DOHH2 (cell line): ENCODE measurements around the gene BIN1.

Experiments used
- H3F3A ChIP-seq: fragments of 200-600 bp; sonication (generic), shearing (Covaris generic); 2 replicates; pipeline ENCODE4 v1.6.0; 2016; ENCODE audit warnings: antibody characterized with exemption, mild to moderate bottlenecking; ENCODE audit not compliant: control insufficient read depth, insufficient read depth
- H3K27ac ChIP-seq: fragments of 200-600 bp; sonication (generic); 2 replicates; pipeline ENCODE4 v1.5.1; 2014; ENCODE audit warnings: low read depth, mild to moderate bottlenecking, low read length, moderate library complexity
- H3K27me3 ChIP-seq: fragments of 200-600 bp; sonication (generic); 2 replicates; pipeline ENCODE4 v1.6.1; 2014; ENCODE audit warnings: mild to moderate bottlenecking, low read length, mixed read lengths; ENCODE audit not compliant: control insufficient read depth
- H3K36me3 ChIP-seq: fragments of 200-600 bp; sonication (generic); 2 replicates; pipeline ENCODE4 v1.6.1; 2014; ENCODE audit warnings: mild to moderate bottlenecking, low read length, moderate library complexity, mixed read lengths; ENCODE audit not compliant: control insufficient read depth
- H3K4me1 ChIP-seq: fragments of 200-600 bp; sonication (generic); 2 replicates; pipeline ENCODE4 v1.6.1; 2014; ENCODE audit warnings: mild to moderate bottlenecking, low read length, mixed read lengths; ENCODE audit not compliant: control insufficient read depth
- H3K4me2 ChIP-seq: fragments of 200-600 bp; sonication (generic); 2 replicates; pipeline ENCODE4 v1.6.0; 2014; ENCODE audit warnings: mild to moderate bottlenecking, low read length, moderate library complexity
- H3K4me3 ChIP-seq: fragments of 200-600 bp; sonication (generic); 2 replicates; pipeline ENCODE4 v1.5.1; 2014; ENCODE audit warnings: mild to moderate bottlenecking, low read length, mixed read lengths
- H3K79me2 ChIP-seq: fragments of 200-600 bp; sonication (generic); 2 replicates; pipeline ENCODE4 v1.6.1; 2014; ENCODE audit warnings: mild to moderate bottlenecking, low read length, mixed read lengths; ENCODE audit not compliant: control insufficient read depth
- H3K9me2 ChIP-seq: fragments of 200-600 bp; sonication (generic); replicated peaks from 2 replicates; pipeline ENCODE4 v1.6.1; 2014; ENCODE audit warnings: mild to moderate bottlenecking, low read length, mixed read lengths; ENCODE audit not compliant: control insufficient read depth
- H3K9me3 ChIP-seq: fragments of 200-600 bp; sonication (generic); 2 replicates; pipeline ENCODE4 v1.6.1; 2014; ENCODE audit warnings: antibody characterized with exemption, low read length, mixed read lengths; ENCODE audit not compliant: control insufficient read depth, insufficient read depth
- H4K20me1 ChIP-seq: fragments of 200-600 bp; sonication (generic); 2 replicates; pipeline ENCODE4 v1.6.0; 2014; ENCODE audit warnings: low read depth, mild to moderate bottlenecking, antibody characterized with exemption, low read length, moderate library complexity; ENCODE audit not compliant: control insufficient read depth, insufficient read depth
- EZH2phosphoT487 ChIP-seq: fragments of 200-600 bp; sonication (generic); IDR thresholded peaks from 2 replicates; pipeline ENCODE4 v1.6.1; 2017; ENCODE audit warnings: borderline replicate concordance, mild to moderate bottlenecking, antibody characterized with exemption, low read length, moderate library complexity, mixed read lengths
- TF ChIP-seq, protein P1 (sequence below): fragments of 200-600 bp; sonication (generic); IDR thresholded peaks from one replicate; pipeline ENCODE4 v1.5.1; 2014; ENCODE audit warnings: antibody characterized with exemption, mild to moderate bottlenecking, low read depth, low read length; ENCODE audit not compliant: poor library complexity, severe bottlenecking

BIN1 gene

GRCh38 chr2:127046579-127046978 lies 60.4 kb downstream of the BIN1 start:
- H3K27me3 ChIP-seq, result no peaks in the 10 kb centered on the region
- peaks cover 6% of the 10 kb centered on the region; the same call in 1 of the 2 replicates for H3K9me3 ChIP-seq
- no peaks in the 10 kb centered on the region for H3F3A ChIP-seq
- H3K9me2 ChIP-seq, result no peaks in the 10 kb centered on the region
- TF ChIP-seq, protein P1, sequence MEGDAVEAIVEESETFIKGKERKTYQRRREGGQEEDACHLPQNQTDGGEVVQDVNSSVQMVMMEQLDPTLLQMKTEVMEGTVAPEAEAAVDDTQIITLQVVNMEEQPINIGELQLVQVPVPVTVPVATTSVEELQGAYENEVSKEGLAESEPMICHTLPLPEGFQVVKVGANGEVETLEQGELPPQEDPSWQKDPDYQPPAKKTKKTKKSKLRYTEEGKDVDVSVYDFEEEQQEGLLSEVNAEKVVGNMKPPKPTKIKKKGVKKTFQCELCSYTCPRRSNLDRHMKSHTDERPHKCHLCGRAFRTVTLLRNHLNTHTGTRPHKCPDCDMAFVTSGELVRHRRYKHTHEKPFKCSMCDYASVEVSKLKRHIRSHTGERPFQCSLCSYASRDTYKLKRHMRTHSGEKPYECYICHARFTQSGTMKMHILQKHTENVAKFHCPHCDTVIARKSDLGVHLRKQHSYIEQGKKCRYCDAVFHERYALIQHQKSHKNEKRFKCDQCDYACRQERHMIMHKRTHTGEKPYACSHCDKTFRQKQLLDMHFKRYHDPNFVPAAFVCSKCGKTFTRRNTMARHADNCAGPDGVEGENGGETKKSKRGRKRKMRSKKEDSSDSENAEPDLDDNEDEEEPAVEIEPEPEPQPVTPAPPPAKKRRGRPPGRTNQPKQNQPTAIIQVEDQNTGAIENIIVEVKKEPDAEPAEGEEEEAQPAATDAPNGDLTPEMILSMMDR, result no peak
- TF ChIP-seq EZH2phosphoT487, result no peak
- H3K36me3 ChIP-seq, result no peaks in the 10 kb centered on the region
- H3K4me1 ChIP-seq, result no peaks in the 10 kb centered on the region
- H3K4me3 ChIP-seq, result no peak overlapping the region
- H3K4me2 ChIP-seq, result no peak overlapping the region
- H4K20me1 ChIP-seq, result no peaks in the 10 kb centered on the region
- H3K79me2 ChIP-seq, result no peaks in the 10 kb centered on the region
- H3K27ac ChIP-seq, result no peak overlapping the region

GRCh38 chr2:127045792-127046501 lies 61.0 kb downstream of the BIN1 start:
- Histone ChIP-seq H3K79me2 (no peaks in the 10 kb centered on the region), H3K9me3 (peaks cover 6% of the 10 kb centered on the region; the same call in 1 of the 2 replicates), H3K27me3 (no peaks in the 10 kb centered on the region), H3K9me2 (no peaks in the 10 kb centered on the region), H4K20me1 (no peaks in the 10 kb centered on the region), H3K4me3 (no peak overlapping the region), H3K36me3 (no peaks in the 10 kb centered on the region), H3F3A (no peaks in the 10 kb centered on the region), H3K27ac (no peak overlapping the region), H3K4me1 (no peaks in the 10 kb centered on the region), H3K4me2 (no peak overlapping the region)
- TF ChIP-seq EZH2phosphoT487, result no peak
- TF ChIP-seq, protein P1, result no peak

DNA sequence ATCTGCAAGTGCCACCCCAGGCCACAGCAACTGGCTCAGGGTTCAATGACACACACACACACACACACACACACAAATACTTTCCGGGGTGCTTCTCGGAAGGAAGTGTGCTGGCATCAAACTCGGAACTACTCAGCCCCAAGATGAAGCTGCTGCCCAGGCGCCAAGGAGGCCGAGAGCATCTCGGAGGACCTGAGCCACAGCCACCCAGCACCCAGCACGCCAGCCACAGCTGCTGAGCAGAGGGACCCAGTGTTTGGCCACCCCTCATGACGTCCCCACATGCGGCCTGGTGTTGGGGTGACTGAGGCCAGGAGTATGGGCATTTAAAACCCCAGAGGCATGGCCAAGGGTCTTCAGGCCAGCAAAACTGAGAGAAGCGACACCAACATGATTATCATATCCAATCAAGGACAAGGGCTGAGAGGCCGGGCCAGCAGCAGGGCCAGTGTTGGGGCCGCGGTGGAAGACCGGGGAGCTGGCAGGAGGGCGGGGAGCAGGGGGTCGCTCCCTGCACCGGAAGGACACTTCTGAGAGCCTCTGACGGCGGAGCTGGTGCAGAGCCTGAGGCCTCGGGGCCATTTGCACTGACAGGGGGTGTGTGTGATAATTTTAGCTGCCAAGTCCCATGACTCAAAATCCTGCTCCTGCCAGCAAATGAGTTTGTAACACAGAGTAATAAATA lies 61.8 kb downstream of the BIN1 start:
- Histone ChIP-seq H3K9me3 (peaks cover 6% of the 10 kb centered on the region; the same call in 1 of the 2 replicates), H3K27ac (no peak overlapping the region), H3K4me3 (no peak overlapping the region), H3K9me2 (no peaks in the 10 kb centered on the region), H4K20me1 (no peaks in the 10 kb centered on the region), H3K4me1 (no peaks in the 10 kb centered on the region), H3K79me2 (no peaks in the 10 kb centered on the region), H3K27me3 (no peaks in the 10 kb centered on the region), H3K36me3 (no peaks in the 10 kb centered on the region), H3F3A (no peaks in the 10 kb centered on the region), H3K4me2 (no peak overlapping the region)
- no peak for TF ChIP-seq EZH2phosphoT487
- TF ChIP-seq, protein P1, result no peak
